GM19468 (cell line): ENCODE results near the gene MASP1.

Experiments
- ATAC-seq: cut with Tn5 transposase; IDR thresholded peaks from one replicate; pipeline ENCODE4 v1.9.1; 2021; ENCODE audit warnings: mild to moderate bottlenecking, moderate library complexity, moderate number of reproducible peaks; ENCODE audit not compliant: unreplicated experiment; ENCODE audit errors: extremely low read depth

Gene MASP1

DNA sequence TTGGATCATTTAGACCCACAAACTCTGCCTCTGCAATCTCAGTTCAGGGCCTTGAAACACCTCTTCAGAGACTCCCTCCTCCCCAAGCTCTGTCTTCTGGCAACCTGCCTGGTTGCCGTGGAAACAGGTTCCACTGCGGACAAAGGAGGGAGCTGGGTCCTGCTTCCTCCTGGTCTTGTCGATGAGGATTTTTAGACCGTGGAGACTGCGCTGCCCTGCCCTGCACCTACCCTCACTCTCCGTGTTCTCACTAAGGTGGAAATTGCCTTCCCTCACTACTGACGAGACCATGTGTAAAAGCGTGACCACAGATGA is 94.2 kb downstream of the MASP1 start, which contains the start of gene RTP1:
TSS of gene RTP1 (plus strand) at position 152 of the 315 bp plus-strand sequence. CDS start at position 182, 30 bp downstream.
- ATAC-seq, result no peak

- no peak for ATAC-seq
These were observed 94.8 kb downstream of the MASP1 start for GRCh38 chr3:187196573-187197334.

DNA sequence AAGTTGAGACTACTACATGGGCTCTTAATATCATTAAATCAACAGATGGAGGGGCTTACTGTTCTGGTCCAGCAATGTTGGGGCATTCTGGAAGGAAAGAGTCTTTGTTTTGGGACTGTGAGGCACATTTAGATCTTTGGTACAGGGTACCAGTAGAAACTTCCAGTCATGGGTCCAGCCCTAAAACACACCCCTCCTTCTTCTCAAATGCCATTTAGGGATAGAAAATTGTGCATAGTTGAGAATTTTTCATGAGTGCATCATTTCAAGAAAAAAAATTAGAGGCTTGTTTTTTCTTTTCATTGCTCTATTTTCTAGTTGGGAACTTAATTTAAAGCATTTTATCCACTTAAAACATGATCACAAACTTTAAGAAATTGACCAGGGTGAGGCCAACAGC is 98.4 kb downstream of the MASP1 start:
- no peak for ATAC-seq

- ATAC-seq, result no peak
These were observed 100.3 kb downstream of the MASP1 start for GRCh38 chr3:187191271-187191670.

DNA sequence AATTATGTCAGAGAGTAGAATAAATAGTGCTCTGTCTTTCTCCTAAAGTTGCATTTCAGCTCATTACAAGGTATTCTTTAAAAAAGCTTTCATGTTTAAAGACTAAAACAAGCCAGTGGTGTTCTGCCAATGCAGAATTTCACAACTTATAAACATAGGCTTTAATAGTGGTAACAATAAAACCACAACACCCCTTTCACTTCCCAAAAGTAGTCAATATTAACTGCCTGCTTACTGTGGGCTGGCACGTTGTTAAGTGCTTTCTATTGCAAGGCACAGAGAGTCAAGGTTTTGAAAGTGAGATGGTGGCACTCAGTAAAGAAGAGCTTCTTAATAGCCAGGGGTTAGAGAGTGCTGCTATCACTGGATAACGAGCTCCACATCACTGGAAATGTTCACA is 102.6 kb downstream of the MASP1 start:
- ATAC-seq, result no peak

GRCh38 chr3:187186801-187187421 is 104.6 kb downstream of the MASP1 start:
- ATAC-seq, result no peak

GRCh38 chr3:187186375-187186774 is 105.2 kb downstream of the MASP1 start:
- ATAC-seq, result no peak

DNA sequence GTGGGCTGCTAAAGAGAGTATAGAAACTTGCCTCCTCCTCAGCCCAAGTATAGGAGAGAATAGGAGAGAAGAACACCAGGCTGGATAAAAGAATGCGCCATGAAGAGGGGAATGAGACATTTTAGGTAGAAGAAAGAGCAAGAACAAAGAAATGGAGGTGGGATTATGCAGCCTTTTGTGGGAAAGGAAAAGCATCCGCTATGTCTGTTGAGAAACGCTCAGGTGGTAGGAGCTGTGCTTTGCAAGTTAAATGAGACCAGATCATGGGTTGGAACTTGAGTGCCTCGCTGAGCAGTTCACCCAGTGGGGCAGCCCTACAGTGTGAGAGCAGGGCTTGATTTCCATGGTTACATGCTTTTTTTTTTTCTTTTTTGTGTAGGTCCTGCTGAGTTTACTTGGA is 105.8 kb downstream of the MASP1 start:
- ATAC-seq, result no peak
